Measurements from ENCODE around the gene SORCS2.

DNA sequence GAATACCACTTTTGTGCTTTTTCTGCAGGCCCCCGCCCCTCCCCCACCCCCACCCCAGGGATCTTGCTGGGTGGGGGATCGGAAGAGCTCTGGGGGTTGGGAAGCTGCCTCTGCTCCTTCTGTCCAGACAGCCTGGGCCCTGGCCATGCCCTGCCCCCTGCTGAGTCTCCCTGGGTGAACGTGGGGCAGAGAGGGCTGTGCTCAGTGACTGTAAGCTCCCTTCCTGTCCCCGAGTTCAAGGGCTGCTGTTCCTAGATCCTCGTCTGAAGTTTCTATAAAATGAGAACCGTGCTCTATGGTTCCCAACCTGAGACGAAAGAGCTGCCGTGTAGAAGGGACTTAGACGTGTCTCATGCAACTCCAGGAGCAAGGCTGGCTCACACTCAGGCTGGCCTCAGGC, 105.0 kb downstream of the SORCS2 start:
- TF ChIP-seq POLR2A (IDR thresholded peaks at IDR 0.05) (no peak), POLR2AphosphoS5 (IDR thresholded peaks at IDR 0.05) (no peak)
- TF ChIP-seq, protein P1, sequence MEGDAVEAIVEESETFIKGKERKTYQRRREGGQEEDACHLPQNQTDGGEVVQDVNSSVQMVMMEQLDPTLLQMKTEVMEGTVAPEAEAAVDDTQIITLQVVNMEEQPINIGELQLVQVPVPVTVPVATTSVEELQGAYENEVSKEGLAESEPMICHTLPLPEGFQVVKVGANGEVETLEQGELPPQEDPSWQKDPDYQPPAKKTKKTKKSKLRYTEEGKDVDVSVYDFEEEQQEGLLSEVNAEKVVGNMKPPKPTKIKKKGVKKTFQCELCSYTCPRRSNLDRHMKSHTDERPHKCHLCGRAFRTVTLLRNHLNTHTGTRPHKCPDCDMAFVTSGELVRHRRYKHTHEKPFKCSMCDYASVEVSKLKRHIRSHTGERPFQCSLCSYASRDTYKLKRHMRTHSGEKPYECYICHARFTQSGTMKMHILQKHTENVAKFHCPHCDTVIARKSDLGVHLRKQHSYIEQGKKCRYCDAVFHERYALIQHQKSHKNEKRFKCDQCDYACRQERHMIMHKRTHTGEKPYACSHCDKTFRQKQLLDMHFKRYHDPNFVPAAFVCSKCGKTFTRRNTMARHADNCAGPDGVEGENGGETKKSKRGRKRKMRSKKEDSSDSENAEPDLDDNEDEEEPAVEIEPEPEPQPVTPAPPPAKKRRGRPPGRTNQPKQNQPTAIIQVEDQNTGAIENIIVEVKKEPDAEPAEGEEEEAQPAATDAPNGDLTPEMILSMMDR (IDR thresholded peaks at IDR 0.05), result no peak

Measured in prostate gland (tissue), 2 donors.